ENCODE results near the gene CECR2.

DNA sequence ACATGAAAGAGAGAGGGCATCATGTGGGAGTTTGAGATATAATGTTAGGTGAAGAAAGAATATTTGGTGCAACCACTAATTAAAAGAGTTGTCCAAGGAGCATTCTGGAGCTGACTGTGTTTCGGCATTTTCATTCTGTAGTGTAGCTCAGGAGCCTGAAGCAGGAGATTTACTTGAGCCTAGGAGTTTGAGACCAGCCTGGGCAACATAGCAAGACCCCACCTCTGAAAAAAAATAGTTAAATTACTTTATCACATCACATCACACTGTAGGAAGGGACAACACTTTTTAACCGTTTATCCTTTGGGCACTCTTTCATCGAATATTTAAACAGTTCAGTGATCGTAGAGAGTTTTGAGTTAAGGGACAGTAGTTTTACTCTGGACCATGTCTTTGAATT lies 143.7 kb downstream of the CECR2 start:
- TF ChIP-seq POLR2A (IDR thresholded peaks at IDR 0.05), result no peak
- TF ChIP-seq, protein P1, sequence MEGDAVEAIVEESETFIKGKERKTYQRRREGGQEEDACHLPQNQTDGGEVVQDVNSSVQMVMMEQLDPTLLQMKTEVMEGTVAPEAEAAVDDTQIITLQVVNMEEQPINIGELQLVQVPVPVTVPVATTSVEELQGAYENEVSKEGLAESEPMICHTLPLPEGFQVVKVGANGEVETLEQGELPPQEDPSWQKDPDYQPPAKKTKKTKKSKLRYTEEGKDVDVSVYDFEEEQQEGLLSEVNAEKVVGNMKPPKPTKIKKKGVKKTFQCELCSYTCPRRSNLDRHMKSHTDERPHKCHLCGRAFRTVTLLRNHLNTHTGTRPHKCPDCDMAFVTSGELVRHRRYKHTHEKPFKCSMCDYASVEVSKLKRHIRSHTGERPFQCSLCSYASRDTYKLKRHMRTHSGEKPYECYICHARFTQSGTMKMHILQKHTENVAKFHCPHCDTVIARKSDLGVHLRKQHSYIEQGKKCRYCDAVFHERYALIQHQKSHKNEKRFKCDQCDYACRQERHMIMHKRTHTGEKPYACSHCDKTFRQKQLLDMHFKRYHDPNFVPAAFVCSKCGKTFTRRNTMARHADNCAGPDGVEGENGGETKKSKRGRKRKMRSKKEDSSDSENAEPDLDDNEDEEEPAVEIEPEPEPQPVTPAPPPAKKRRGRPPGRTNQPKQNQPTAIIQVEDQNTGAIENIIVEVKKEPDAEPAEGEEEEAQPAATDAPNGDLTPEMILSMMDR (IDR thresholded peaks at IDR 0.05 in 4 of 5, conservative IDR thresholded peaks at IDR 0.05 in 1 of 5), result no peak

Measured in gastrocnemius medialis (tissue), 4 donors.